Fibroblast of villous mesenchyme (primary cell): ENCODE results near the gene TMEM213. TPM values are rescaled to one million over a fixed set of nuclear protein-coding genes. Genes with fewer than 3 reads are reported as not detected.

Source experiments
- DNase-seq: peaks from one replicate; pipeline ENCODE4 v3.0.0-alpha.2; 2010; ENCODE audit warnings: low read depth
- H3K4me3 ChIP-seq: 2 replicates; pipeline ENCODE4 v1.5.1; 2011; ENCODE audit warnings: low read depth, mild to moderate bottlenecking, low read length
- total RNA-seq: library from RNA; depleted of rRNA; stranded (reverse); fragments of >200 nt; gene quantifications from 2 replicates; pipeline ENCODE4 v1.2.3, GENCODE V29; 2012
- TF ChIP-seq, protein P1 (sequence below): IDR thresholded peaks from 2 replicates; pipeline ENCODE4 v1.5.1; 2012; ENCODE audit warnings: low read depth, mild to moderate bottlenecking, low read length; ENCODE audit not compliant: insufficient read depth

TMEM213 gene
- total RNA-seq, 1 donor: not detected

DNA sequence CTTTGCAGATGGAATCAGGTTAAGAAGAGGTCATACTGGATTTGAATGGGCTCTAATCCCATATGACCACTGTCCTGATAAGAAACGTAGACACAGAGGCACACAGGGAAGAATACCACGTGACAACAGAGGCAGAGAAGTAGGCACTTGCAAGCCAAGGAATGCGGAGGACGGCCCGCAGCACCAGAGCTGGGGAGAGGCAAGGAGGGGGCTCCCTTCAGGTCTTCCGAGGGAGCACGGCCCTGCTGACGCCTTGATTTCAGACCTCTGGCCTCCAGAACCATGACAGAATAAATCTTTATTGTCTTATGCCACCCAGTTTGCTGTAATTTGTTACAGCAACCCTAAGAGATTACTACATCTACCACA is 44.7 kb upstream of the TMEM213 start:
- H3K4me3 ChIP-seq: no peak overlapping the region
- TF ChIP-seq, protein P1, sequence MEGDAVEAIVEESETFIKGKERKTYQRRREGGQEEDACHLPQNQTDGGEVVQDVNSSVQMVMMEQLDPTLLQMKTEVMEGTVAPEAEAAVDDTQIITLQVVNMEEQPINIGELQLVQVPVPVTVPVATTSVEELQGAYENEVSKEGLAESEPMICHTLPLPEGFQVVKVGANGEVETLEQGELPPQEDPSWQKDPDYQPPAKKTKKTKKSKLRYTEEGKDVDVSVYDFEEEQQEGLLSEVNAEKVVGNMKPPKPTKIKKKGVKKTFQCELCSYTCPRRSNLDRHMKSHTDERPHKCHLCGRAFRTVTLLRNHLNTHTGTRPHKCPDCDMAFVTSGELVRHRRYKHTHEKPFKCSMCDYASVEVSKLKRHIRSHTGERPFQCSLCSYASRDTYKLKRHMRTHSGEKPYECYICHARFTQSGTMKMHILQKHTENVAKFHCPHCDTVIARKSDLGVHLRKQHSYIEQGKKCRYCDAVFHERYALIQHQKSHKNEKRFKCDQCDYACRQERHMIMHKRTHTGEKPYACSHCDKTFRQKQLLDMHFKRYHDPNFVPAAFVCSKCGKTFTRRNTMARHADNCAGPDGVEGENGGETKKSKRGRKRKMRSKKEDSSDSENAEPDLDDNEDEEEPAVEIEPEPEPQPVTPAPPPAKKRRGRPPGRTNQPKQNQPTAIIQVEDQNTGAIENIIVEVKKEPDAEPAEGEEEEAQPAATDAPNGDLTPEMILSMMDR: no peak
- no peak for DNase-seq

DNA sequence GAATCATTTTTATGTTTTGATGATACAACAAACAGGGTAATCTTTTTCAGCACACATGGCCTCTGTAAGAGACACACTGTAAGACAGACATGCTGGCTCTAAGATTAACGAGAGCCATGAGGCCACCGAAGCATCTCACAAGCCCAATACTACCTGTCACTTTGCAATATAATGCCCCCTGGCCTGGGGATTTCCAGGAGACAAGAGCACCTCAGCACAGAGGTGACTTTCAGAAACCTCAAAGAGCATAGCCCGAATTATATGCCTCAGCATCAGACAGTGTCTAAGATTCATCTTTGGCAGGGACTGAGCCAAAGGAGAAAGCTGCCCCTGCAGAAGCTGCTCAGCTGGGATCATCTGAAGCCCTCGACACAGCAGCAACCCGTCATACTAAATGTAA is 44.2 kb upstream of the TMEM213 start:
- no peak for DNase-seq
- TF ChIP-seq, protein P1: no peak
- H3K4me3 ChIP-seq: no peak overlapping the region

DNA sequence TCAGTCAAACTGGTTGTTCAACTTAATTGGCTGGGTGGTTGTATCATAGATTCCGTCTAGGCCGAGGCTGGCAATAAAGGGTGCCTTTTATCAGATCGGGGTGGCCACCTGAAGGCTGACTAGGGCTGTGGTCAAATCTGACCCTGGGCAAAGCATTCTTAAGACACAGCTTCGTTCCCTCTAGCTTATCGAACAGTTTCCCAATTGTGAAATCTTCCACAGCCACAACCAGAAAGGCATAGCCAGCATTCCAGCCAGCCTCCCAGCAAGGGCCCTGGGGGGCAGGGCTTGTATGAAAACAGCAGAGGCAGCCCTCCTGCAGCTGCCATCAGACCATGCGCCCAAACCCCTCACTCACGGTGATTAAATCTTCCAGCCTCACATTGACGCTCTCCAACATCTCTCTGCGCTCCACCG is 42.5 kb upstream of the TMEM213 start:
- peak; percentile 11 for DNase-seq
- TF ChIP-seq, protein P1: no peak
- H3K4me3 ChIP-seq: no peak overlapping the region

DNA sequence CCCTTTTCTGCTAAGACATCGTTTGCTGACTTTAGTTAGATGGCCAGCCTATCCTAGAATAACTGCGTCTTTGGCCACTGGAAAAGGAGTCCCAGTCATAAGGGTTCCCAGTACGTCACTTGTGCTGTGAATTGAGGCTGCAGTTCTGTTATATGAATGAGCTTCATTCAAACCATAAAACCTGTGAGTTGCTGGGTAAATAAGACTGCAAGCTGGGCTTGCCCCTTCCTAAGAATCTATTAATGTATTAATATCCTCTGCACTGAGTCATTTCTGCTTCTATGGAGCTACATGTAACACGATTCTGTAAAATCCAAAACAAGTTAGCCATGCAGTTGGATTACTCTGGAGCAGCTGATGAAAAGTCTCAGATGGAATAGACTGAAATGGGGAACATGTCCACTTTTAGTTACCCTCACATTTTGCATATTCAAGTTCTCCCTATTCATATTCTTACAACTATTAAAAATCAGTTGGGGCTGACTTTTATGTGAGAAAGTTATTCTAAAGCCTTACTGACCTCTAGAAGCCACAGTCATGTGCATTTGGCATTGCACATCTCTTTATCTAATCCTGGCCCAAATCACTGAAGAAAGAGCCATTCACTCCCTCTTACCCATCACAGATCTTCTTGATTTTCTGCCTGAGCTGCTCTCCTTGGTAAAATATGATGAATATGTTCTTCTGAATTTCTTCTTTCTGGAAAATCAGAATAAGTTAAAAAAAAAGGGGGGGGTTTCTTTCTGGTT is 41.8 kb upstream of the TMEM213 start:
- DNase-seq: no peak
- TF ChIP-seq, protein P1: no peak
- H3K4me3 ChIP-seq: no peak overlapping the region

DNA sequence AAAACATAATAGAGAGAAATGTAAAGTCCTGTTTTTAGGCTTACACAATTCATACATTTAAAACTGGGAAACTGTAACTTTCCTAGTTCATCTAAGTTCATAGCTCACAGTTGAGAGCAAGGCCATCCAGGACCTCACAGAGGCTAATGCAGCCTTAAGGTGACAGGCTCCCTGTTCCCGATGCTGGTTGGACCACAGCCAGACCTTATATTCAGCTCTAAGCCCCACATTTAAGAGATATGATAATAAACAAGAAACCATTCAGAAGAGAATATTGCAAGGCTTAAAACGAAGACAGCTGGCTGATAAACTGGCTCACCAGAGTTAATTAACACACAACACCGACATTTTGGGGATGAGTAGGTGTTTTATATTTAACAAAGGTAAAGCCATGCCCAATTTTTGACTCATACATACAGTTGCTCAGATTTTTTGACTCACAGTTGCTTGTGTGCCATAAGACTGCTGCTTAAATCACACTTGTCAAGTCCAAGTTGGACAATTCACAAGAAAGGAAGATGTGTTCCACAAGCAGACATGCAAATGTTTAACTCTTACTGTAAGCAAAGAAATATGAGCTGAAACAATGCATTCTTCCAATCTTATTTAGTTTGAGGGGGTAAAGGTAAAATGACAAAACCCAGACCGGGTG is 41.1 kb upstream of the TMEM213 start:
- DNase-seq: no peak
- TF ChIP-seq, protein P1: no peak
- no peak overlapping the region for H3K4me3 ChIP-seq

DNA sequence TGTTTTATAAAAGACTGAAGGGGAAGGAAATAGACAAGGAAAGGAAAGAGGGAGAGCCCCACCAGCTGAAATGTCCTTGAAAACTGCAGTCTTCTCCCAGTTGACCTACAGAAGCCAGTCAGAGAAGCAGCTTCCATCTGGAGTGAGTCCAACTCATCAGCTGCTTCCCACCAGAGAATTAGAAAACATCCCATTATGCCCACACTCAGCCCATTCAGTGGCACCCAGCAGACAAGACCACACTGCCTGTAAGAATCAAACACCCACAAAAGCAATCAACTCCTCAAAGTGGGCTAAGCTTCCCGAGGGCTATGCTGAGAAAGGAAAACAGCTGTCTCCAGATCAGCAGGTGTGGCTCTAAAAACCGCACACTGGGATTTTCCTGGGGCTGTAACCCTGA is 29.6 kb upstream of the TMEM213 start:
- no peak for DNase-seq
- TF ChIP-seq, protein P1: no peak
- no peak overlapping the region for H3K4me3 ChIP-seq
